Stimulated activated CD8-positive, alpha-beta memory T cell treated with anti-CD3 and anti-CD28 coated beads, Interleukin-4, amount 100 ng/mL, for 4 hours (primary cell): ENCODE data around the gene FGF4.

Experiments used
- DNase-seq, 2 donors: peaks; one replicate each; pipeline ENCODE4 v3.0.0-alpha.2; 2020; ENCODE audit warnings: low read depth in 2 of 2, low spot score in 1 of 2

FGF4 gene

GRCh38 chr11:69807106-69807815 is 32.1 kb upstream of the FGF4 start:
- DNase-seq, result no peak

- DNase-seq, result no peak
Observed at GRCh38 chr11:69804769-69805508, 29.8 kb upstream of the FGF4 start.

GRCh38 chr11:69803604-69804218 is 28.6 kb upstream of the FGF4 start:
- no peak for DNase-seq

- no peak for DNase-seq
Observed at GRCh38 chr11:69803022-69803421, 27.9 kb upstream of the FGF4 start.

DNA sequence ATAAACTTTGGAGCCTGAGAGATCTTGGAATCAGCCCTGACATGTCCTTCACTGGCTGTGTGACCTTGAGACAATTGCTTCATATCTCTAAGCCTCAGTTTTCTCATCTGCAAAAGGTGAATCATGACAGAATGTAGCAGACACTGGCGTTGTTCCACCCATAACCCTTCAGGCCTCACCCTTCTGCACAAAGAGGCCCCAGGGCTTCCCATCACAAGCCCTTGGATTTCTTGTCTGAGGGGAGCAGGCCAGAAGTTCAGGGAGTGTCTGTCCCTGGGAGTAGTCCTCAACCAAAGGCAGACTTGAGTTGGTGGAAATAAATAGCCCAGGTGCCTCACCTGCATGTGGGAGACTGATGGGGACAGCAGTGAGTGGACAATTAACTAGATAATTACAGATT is 27.4 kb upstream of the FGF4 start:
- DNase-seq, result no peak

DNA sequence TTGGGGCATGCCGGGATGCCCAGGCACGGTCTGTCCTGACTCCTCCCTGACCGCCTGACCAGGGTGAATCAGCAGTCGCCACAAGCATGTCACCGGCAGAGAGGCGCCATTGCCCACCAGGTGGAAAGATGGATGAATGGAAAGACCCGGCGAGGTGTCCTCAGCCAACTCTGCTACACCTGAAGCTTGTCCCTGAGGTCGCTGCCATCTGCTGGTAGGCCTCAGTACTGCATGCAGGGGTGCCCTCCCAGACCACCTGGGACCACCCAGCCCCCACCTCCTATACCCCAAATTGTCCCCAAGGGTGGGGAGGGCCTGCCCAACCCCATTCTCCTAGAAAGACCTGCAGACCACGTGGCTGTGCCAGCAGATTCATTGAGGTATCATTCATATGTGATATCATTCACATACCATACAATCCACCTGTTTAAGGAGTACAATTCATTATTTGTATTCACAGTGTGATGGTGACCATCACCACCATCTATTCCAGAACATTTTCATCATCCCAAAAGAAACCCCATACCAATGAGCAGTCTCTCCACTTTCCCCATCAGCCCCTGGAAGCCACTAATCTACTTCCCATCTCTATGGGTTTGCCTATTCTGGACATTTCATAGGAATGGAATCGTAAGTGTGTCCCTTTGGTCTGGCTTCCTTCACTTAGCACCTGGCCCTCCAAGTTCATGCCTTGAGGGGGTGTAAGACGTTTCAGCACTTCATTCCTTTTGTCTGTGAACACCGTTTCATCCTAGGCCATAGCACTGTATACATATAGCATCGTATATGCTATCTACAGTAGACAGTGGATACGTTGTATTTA is 26.6 kb upstream of the FGF4 start:
- no peak for DNase-seq

DNA sequence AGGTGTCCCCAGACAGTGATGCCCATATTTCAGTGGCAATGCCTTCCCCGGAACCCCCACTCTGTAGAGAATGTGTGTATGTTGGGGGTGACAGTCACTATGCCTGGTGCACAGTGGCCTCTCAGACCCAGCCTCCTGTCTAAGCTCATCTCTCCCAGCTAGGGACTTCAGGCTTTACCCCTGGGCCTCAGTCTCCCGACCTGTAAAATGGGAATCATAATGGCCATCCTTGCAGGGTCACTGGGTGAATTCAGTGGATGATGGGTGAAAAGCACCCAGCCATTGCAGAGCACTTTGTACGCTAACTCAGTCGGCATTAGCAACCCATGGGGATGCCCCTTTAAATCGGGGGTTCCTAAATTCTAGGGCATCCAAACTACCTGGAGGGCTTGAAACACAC is 25.1 kb upstream of the FGF4 start:
- no peak for DNase-seq

DNA sequence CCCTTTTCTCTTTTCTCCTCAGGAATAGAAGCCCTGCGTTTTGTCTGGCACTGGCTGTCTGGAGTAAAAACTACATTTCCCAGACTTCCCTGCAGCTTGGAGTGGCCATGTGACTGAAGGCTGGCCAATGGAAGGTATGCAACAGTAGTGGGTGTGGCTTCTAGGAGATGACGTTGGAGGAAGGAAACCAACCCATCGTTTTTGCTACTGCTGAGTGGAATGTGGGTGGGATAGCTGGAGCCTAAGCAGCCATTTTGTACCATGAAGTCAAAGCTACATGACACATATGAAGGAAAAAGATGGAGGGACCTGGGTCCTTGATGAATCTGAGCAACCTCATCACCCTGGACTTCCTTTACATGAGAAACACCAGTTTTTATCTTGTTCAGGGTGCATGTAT is 24.4 kb upstream of the FGF4 start:
- DNase-seq, result no peak

DNA sequence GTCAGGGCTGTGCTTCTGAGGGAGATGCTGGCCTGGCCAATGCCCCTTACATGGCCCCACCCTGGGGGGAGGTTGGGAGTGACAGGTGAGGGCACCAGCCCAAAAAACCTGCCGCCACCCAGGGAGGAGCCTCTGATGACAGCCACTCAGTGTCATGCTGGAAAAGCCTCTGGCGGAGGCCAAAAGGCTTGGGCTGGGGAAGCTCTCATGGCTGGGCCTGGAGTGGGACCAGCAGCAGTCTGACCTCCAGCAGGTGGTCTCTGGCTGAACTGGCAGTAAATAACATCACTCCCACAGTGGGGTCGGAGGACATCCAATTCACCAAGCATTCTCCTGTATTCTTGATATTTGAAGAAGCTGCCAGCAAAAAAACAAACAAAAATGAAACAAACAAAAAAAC is 24.0 kb upstream of the FGF4 start:
- no peak for DNase-seq

GRCh38 chr11:69797737-69798528 is 22.8 kb upstream of the FGF4 start:
- DNase-seq, result no peak

DNA sequence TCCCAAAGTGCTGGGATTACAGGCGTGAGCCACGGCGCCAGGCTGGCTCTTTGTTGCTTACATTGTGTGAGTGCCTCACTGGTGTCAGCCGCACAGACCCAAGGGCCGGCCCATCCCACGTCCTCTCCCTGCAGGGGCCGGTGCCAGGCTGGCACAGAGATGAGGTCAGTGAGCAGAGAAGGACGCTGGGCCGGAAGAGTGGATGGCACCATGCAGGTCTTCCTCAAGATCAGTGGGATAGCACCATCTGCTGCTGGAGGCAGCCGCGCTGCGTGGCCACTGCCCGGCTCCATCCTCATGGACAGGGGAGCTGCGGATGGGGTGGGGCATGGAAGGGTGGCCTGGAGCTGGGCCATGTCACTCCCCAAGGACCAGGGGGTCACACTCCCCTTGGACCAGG is 22.0 kb upstream of the FGF4 start:
- DNase-seq, result no peak

DNA sequence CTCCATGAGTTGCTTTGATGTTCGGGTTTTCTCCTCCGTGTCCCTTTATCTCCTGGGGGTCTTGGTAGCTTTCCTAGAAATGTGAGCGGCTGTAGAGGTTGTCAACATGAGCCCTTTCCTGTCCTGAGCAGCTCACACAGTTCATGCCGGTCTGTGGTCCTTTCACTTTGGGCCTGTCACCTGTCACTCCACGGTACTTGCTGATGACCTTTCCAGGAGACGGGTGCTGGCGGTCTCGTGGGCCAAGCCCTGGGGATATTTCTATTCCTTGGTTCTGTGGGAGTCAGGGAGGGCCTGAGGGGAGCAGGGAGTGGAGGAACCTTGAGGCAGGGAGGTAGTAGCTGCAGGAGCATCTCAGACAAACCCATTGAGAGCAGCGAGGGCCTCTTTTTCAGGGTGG is 20.9 kb upstream of the FGF4 start:
- DNase-seq, result no peak

DNA sequence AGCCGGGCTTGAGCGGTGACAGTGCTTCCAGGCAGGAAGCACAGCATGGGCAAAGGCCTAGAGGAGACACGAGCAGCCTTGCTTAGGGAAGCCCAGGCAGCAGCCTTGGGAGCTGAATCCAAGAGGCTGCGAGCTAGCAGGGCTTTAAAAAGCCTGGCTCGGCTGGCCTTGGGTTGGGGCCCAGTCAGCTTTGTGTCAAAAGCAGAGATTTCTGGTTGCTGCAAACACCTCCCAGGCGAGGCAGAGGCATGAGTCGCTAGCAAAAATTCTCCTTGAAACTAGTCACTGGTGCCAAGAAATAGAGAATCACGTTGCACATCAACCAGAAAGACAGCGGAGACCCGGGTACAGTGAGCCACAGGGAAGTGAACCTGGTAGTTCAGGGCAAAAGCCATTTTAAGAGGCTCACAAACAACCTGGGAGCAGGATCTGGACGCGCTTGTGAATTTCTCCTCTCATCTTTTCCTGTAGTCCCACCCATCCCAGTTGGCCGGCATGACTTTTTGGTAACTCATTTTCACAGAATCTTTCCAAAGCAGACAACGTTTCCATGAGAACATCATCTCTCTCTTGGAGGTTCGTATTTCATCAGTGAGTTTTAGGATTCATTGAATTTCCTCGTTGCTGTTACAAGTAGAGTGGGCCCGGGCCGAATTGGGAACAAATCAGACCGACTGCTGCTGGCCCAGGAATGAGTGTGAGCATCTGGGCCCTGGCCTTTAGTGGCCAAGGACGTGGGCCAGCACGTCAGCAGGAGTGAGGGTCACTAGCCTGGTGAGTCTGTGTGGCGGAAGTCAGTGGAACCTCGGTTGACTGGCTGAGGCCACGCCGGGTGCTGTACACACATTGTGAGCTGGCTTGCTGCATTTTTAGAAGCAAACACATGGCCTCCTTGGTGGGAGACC is 16.4 kb upstream of the FGF4 start:
- DNase-seq, result no peak

DNA sequence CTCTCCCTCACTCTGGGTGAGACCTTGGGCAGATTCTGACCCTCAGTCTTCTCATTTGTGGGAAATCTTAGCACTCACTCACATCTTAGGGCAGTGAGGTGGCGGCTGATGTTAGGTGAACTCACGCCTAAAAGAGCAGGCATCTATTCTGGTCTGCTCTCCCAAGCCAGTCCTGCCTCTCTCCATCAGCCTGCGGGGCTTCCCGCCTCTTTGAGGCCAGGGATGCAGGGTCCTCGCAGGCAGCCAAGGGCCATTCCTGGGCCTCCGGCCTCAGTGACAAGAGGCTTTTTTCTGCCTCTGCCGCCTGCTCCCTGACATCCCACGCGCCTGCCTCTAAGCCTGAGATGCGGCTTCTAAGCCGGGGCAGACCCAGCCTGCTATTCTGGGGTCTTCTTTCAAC is 13.8 kb upstream of the FGF4 start:
- DNase-seq, result no peak

GRCh38 chr11:69787906-69788305 is 12.8 kb upstream of the FGF4 start:
- no peak for DNase-seq

DNA sequence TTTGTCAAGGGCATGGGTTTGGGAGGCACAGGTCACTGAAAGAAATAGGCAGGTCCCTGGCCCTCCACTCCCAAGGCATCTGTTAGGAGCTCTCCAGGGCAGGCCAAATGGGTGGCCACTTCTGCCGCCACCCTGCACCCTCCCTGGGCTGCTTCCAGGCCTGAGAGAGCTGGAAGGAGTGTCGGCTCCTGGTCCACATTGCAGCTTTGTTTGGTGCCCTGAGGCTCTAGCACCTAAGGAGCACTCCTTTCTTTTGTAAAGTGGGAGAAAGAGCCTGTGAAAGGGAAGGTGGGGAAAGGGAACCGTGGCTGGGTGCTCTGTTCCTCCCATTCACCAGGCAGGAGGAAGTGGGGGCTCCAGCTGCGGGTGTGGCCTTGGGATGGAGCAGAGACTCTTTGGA is 12.3 kb upstream of the FGF4 start:
- no peak for DNase-seq

DNA sequence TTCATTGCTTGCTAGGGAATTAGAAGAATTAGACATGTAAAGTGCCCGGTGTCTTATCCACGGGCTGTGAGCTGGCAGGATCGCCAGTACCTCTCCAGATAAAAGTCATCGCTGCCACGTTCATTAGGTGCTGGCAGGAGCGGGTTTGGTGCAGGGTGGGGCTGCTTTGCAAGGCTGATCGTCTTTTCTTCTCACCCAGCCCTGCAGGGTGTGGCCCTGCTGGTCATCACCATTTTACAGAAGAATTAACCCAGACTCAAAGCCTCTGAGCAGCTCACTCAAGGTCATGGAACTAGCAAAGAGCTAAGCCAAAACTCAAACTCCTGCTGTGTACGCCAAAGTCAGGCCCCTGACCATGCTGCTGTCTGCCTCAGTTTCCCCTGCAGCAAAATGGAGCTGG is 6.1 kb upstream of the FGF4 start:
- DNase-seq, result no peak

GRCh38 chr11:69778373-69778772 is 3.2 kb upstream of the FGF4 start:
- no peak for DNase-seq

- DNase-seq, result no peak
Observed at GRCh38 chr11:69774354-69775162, 583 bp downstream of the FGF4 start.
